Adrenal gland (tissue), 12 donors: Measurements from ENCODE around the gene SELL. TPM values are rescaled to one million over a fixed set of nuclear protein-coding genes. Genes with fewer than 3 reads are reported as not detected.

Experiments
- DNase-seq, 7 donors: peaks; one replicate each; pipeline ENCODE4 v3.0.0-alpha.2; 2019 to 2020
- H3K27ac ChIP-seq, 5 donors: fragments of 200-600 bp; sonication (generic) in 4 of 5; 1 replicate in 3 of 5; 2 replicates in 2 of 5; pipeline versions ENCODE4 v1.5.1 to v1.8.0; 2016 to 2020; ENCODE audit warnings: mild to moderate bottlenecking in 1 of 5
- H3K27me3 ChIP-seq: fragments of 200-600 bp; 2 replicates; pipeline ENCODE4 v1.8.0; 2021
- H3K36me3 ChIP-seq, 2 donors: fragments of 200-600 bp; replicated peaks in 1 of 2; 1 replicate in 1 of 2; 2 replicates in 1 of 2; pipeline versions ENCODE4 v1.5.1 to v1.8.0; 2018 to 2022
- H3K4me1 ChIP-seq, 2 donors: fragments of 200-600 bp; replicated peaks in 1 of 2; 1 replicate in 1 of 2; 2 replicates in 1 of 2; pipeline versions ENCODE4 v1.5.1 to v1.8.0; 2018 to 2021
- H3K4me3 ChIP-seq, 4 donors: fragments of 200-600 bp; sonication (generic) in 3 of 4; one replicate each; pipeline ENCODE4 v1.5.1; 2016 to 2018
- H3K9me3 ChIP-seq, 3 donors: fragments of 200-600 bp; sonication (generic) in 1 of 3; replicated peaks in 1 of 3; 1 replicate in 2 of 3; 2 replicates in 1 of 3; pipeline versions ENCODE4 v1.5.1 to v1.8.0; 2016 to 2021
- CTCF ChIP-seq, 6 experiments: fragments of 450-650 bp in 4 of 6; fragments of 200-600 bp in 2 of 6; sonication (generic) in 1 of 6; IDR thresholded peaks; 1 replicate in 5 of 6; 2 replicates in 1 of 6; pipeline versions ENCODE4 v1.5.1 to v1.8.0; 2016 to 2021; ENCODE audit warnings: antibody characterized with exemption in 6 of 6, mild to moderate bottlenecking in 2 of 6, moderate library complexity in 1 of 6
- POLR2A ChIP-seq, 2 donors: fragments of 450-650 bp; IDR thresholded peaks; one replicate each; pipeline ENCODE4 v1.6.1; 2017; ENCODE audit warnings: antibody characterized with exemption in 2 of 2, mild to moderate bottlenecking in 2 of 2, moderate library complexity in 1 of 2
- WGBS, 4 donors: extraction: QIAGEN DNeasy Blood & Tissue Kit in 2 of 4; methylation state at CpG; one replicate each; pipeline versions ENCODE4 v1.1.5 to v1.1.7; 2013 to 2017; 5-methylcytosine and 5-hydroxymethylcytosine counted together
- intact Hi-C, 2 donors: fragments of 100-400 bp; cut with DNase I; formaldehyde crosslinking; loops; one replicate each; pipeline versions ENCODE4 v1.14.1 to v1.15.0; 2022 to 2023
- polyA plus RNA-seq, 3 donors: library from polyadenylated mRNA; stranded (reverse); fragments of 200-250 nt in 2 of 3; fragments of 350-450 nt in 1 of 3; fragmentation: Illumina TruSeq in 1 of 3; extraction: RNeasy Lipid Tissue Mini Kit (QIAGEN cat#74804) in 1 of 3; gene quantifications; one replicate each; pipeline ENCODE4 v1.2.3, GENCODE V29; 2013 to 2014
- total RNA-seq, 9 donors: library from RNA; depleted of rRNA in 4 of 9; stranded (reverse); fragments of >200 nt in 4 of 9; fragments of 120-200 nt in 1 of 9; fragmentation: NEBNext Ultra II Directional in 1 of 9; extraction: Animal tissue kit (Norgen Biotek cat#: 25700) in 1 of 9; gene quantifications; one replicate each; pipeline versions ENCODE4 v1.1.0 to v1.2.4, GENCODE V29; 2013 to 2023
- donor health status: healthy with polysubstance abuse.
- donor health status: Bipolar disorder and iron deficiency.
- donor health status: DM: yes; HTN: yes; CAD: no.
- donor health status: DM: no; HTN: no; CAD: no.
- donor health status: DM: no; HTN: no; CAD: no.
- donor health status: DM: yes; HTN: yes; CAD: no.

SELL gene
- total and polyA plus RNA-seq, 12 donors: 0.61 to 2.5 (median 1.1) TPM

- Histone ChIP-seq H3K4me1 (no peaks in the 10 kb centered on the region), H3K27ac (no peak overlapping the region), H3K9me3 (no peaks in the 10 kb centered on the region), H3K27me3 (no peaks in the 10 kb centered on the region), H3K4me3 (no peak overlapping the region), H3K36me3 (no peaks in the 10 kb centered on the region)
- DNase-seq: no peak
- intact Hi-C loops: no loop called here
- WGBS, 4 donors: 35 to 52% (median 48%) methylated on average over 2 of the region's 2 CpGs
- TF ChIP-seq CTCF (IDR thresholded peaks at IDR 0.05): no peak
- no peak for TF ChIP-seq POLR2A (IDR thresholded peaks at IDR 0.05)
Observed at GRCh38 chr1:169648187-169648586, 63.2 kb downstream of the SELL start.

- TF ChIP-seq CTCF (IDR thresholded peaks at IDR 0.05) (no peak), POLR2A (IDR thresholded peaks at IDR 0.05) (no peak)
- no peaks in the 10 kb centered on the region for H3K27me3 ChIP-seq
- H3K27ac ChIP-seq: no peak overlapping the region
- no peaks in the 10 kb centered on the region for H3K4me1 ChIP-seq
- DNase-seq: no peak
- no peaks in the 10 kb centered on the region for H3K9me3 ChIP-seq
- intact Hi-C loops: no loop called here
- H3K4me3 ChIP-seq: no peak overlapping the region
- no peaks in the 10 kb centered on the region for H3K36me3 ChIP-seq
Observed at GRCh38 chr1:169647512-169647911, 63.9 kb downstream of the SELL start.

- no peak for DNase-seq
- TF ChIP-seq POLR2A (IDR thresholded peaks at IDR 0.05): no peak
- no peak for TF ChIP-seq CTCF (IDR thresholded peaks at IDR 0.05)
- WGBS, 4 donors: 62 to 75% (median 67%) methylated on average over 3 of the region's 3 CpGs
- Histone ChIP-seq H3K27me3 (no peaks in the 10 kb centered on the region), H3K4me3 (no peak overlapping the region), H3K4me1 (no peaks in the 10 kb centered on the region), H3K36me3 (no peaks in the 10 kb centered on the region), H3K9me3 (no peaks in the 10 kb centered on the region), H3K27ac (no peak overlapping the region)
- intact Hi-C loops: no loop called here
Observed at GRCh38 chr1:169644297-169644696, 67.1 kb downstream of the SELL start.

Other genes with a start within 250 kb of the SELL start
- 10 to 100 TPM in 5 of 9 donors, 1 to 10 TPM in 4; 6.7 to 29.2 (median 12.7) TPM for gene SLC19A2, start 225.7 kb downstream of the SELL start, total RNA-seq
- gene SLC19A2, start 225.7 kb downstream of the SELL start, polyA plus RNA-seq: 10 to 100 TPM; 10.4 to 19.2 (median 13.5) TPM
- under 1 TPM in 5 of 9 donors, not detected in 4; under 0.01 to 0.39 (median 0.06) TPM for gene F5, start 125.1 kb downstream of the SELL start, total RNA-seq
- gene F5, start 125.1 kb downstream of the SELL start, polyA plus RNA-seq: under 1 TPM; 0.13 to 0.88 (median 0.64) TPM
- 10 to 100 TPM in 2 of 9 donors, 1 to 10 TPM in 7; 2.3 to 10.9 (median 3.5) TPM for gene SELP, start 81.5 kb downstream of the SELL start, total RNA-seq
- gene SELP, start 81.5 kb downstream of the SELL start, polyA plus RNA-seq: 1 to 10 TPM; 1.6 to 5.1 (median 3.3) TPM
- gene SELE, start 22.5 kb upstream of the SELL start, total RNA-seq: 1 to 10 TPM in 4 of 9 donors, under 1 TPM in 5; 0.14 to 3.3 (median 0.85) TPM
- gene SELE, start 22.5 kb upstream of the SELL start, polyA plus RNA-seq: 1 to 10 TPM in 2 of 3 donors, under 1 TPM in 1; 0.56 to 7.2 (median 1.2) TPM
- gene METTL18, start 83.3 kb upstream of the SELL start, total RNA-seq: 1 to 10 TPM; 4.1 to 9.6 (median 7.3) TPM
- gene METTL18, start 83.3 kb upstream of the SELL start, polyA plus RNA-seq: 10 to 100 TPM in 1 of 3 donors, 1 to 10 TPM in 2; 5.7 to 11.4 (median 7.2) TPM
- gene SCYL3, start 182.3 kb upstream of the SELL start, total RNA-seq: 10 to 100 TPM in 6 of 9 donors, 1 to 10 TPM in 3; 3.5 to 15.0 (median 11.9) TPM
- gene SCYL3, start 182.3 kb upstream of the SELL start, polyA plus RNA-seq: 10 to 100 TPM in 1 of 3 donors, 1 to 10 TPM in 2; 3.4 to 10.1 (median 5.0) TPM